ENCODE data around the gene AHDC1.

The AHDC1 gene

DNA sequence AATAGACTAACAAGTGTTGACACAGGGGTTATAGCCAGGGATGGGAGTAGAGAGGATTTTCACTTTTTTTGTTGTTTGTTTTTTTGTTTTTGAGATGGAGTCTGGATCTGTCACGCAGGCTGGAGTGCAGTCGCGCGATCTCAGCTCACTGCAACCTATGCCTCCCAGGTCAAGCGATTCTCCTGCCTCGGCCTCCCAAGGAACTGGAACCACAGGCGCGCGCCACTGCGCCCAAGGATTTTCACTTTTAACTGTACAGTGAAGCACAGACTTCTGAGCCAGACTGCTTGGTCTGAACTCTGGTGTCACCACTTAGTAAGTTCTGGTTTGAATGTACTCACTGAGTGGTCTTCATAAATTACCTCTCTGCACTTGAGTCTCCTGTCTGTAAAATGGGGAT is 73.8 kb downstream of the AHDC1 start:
- peaks cover 8% of the 10 kb centered on the region for H3K4me1 ChIP-seq (ENCODE audit: low read length)
- no peak overlapping the region for H2AFZ ChIP-seq (ENCODE audit: low read length)
- no peak overlapping the region for H3K4me3 ChIP-seq (ENCODE audit: low read length)
- H3K79me2 ChIP-seq (ENCODE audit: low read length), result no peaks in the 10 kb centered on the region
- no peaks in the 10 kb centered on the region; the same call in 1 of the 2 replicates for H3K27me3 ChIP-seq (replicated peaks; ENCODE audit: insufficient read depth, low read length)
- no peak overlapping the region for H3K27ac ChIP-seq (ENCODE audit: low read length)
- no peak overlapping the region for H3K9ac ChIP-seq (ENCODE audit: low read length)
- H3K36me3 ChIP-seq (replicated peaks; ENCODE audit: insufficient read depth, low read length), result no peaks in the 10 kb centered on the region
- no peak overlapping the region for H3K4me2 ChIP-seq (ENCODE audit: low read depth, low read length)
- TF ChIP-seq EZH2phosphoT487 (IDR thresholded peaks at IDR 0.05; ENCODE audit: low read length) (no peak), EZH2 (optimal IDR thresholded peaks at IDR 0.05; ENCODE audit: low read depth, low read length) (no peak)
- TF ChIP-seq, protein P1, sequence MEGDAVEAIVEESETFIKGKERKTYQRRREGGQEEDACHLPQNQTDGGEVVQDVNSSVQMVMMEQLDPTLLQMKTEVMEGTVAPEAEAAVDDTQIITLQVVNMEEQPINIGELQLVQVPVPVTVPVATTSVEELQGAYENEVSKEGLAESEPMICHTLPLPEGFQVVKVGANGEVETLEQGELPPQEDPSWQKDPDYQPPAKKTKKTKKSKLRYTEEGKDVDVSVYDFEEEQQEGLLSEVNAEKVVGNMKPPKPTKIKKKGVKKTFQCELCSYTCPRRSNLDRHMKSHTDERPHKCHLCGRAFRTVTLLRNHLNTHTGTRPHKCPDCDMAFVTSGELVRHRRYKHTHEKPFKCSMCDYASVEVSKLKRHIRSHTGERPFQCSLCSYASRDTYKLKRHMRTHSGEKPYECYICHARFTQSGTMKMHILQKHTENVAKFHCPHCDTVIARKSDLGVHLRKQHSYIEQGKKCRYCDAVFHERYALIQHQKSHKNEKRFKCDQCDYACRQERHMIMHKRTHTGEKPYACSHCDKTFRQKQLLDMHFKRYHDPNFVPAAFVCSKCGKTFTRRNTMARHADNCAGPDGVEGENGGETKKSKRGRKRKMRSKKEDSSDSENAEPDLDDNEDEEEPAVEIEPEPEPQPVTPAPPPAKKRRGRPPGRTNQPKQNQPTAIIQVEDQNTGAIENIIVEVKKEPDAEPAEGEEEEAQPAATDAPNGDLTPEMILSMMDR (IDR thresholded peaks at IDR 0.05; ENCODE audit: low read length), result no peak
- no peaks in the 10 kb centered on the region for H3F3A ChIP-seq (ENCODE audit: insufficient read depth, low read length)
- no peaks in the 10 kb centered on the region for H3K9me3 ChIP-seq (replicated peaks; ENCODE audit: insufficient read depth, low read length)
- no peaks in the 10 kb centered on the region for H4K20me1 ChIP-seq (ENCODE audit: insufficient read depth, low read length)
- no peaks in the 10 kb centered on the region for H3K9me2 ChIP-seq (replicated peaks; ENCODE audit: insufficient read depth, low read length)
- DNase-seq, result no peak

DNA sequence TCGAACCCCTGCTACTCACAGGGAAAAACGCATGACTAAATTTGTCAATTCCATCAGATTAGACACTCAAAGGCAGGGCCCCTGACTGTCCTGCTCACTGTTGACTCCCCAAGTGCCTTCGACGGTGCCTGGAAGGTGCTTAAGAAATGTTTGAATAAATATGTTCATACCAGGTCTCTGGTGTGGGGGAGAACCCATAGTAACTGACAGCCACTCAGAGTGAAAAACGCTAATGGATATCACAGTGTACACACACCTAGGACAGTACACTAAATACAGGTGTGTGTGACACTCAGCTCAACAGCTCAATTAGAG is 74.3 kb downstream of the AHDC1 start:
- Histone ChIP-seq H3K4me2 (ENCODE audit: low read depth, low read length) (no peak overlapping the region), H3K9me3 (replicated peaks; ENCODE audit: insufficient read depth, low read length) (no peaks in the 10 kb centered on the region), H3K4me1 (ENCODE audit: low read length) (peaks cover 8% of the 10 kb centered on the region), H3K4me3 (ENCODE audit: low read length) (no peak overlapping the region), H3K27me3 (replicated peaks; ENCODE audit: insufficient read depth, low read length) (no peaks in the 10 kb centered on the region; the same call in 1 of the 2 replicates), H3F3A (ENCODE audit: insufficient read depth, low read length) (no peaks in the 10 kb centered on the region), H2AFZ (ENCODE audit: low read length) (no peak overlapping the region), H3K79me2 (ENCODE audit: low read length) (no peaks in the 10 kb centered on the region), H3K36me3 (replicated peaks; ENCODE audit: insufficient read depth, low read length) (no peaks in the 10 kb centered on the region), H3K9ac (ENCODE audit: low read length) (no peak overlapping the region), H4K20me1 (ENCODE audit: insufficient read depth, low read length) (no peaks in the 10 kb centered on the region), H3K9me2 (replicated peaks; ENCODE audit: insufficient read depth, low read length) (no peaks in the 10 kb centered on the region), H3K27ac (ENCODE audit: low read length) (no peak overlapping the region)
- TF ChIP-seq EZH2 (optimal IDR thresholded peaks at IDR 0.05; ENCODE audit: low read depth, low read length) (no peak), EZH2phosphoT487 (IDR thresholded peaks at IDR 0.05; ENCODE audit: low read length) (no peak)
- TF ChIP-seq, protein P1 (IDR thresholded peaks at IDR 0.05; ENCODE audit: low read length), result no peak
- no peak for DNase-seq

DNA sequence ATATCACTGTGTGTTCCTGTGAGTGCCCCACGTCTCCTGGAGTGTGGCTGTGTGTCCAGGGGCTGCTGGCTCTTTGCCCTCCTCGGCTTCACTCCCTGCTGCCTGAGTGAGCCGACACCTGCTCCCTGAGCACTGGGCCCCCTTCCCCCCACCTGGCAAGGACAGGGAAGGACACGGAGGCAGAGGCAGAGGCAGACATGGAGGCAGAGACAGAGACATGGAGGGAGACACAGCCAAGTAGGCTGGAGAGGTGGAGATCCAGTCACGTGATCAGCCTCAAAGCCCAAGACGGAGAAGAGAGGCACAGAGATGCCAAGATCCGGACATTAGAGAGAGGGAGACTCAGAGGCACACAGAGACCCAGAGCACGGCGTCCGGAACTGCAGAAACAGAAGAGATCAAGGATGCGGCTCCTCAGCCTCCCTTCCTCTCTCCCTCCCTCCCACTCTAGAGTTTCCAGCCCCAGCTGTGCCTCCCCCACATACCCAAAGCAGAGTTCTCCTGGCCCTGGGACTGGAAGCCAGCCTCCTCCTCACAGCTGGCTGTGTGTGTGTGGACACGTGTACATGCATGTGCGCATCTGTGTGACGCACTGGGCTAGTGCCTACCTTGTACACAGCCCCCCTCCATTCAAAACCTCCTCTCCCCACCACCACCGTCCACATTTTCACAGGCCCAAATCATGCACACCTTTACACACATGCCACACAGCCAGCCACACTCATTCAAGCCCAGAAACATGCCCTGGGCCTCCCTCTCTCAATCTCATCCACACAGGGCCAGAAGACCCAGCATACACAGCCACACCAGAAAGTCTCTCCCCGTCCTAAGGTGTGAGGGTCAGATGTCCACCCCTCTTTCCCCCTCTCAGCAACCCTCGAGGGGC is 74.9 kb downstream of the AHDC1 start:
- no peak overlapping the region for H3K27ac ChIP-seq (ENCODE audit: low read length)
- H3K36me3 ChIP-seq (replicated peaks; ENCODE audit: insufficient read depth, low read length), result no peaks in the 10 kb centered on the region
- no peak overlapping the region for H3K9ac ChIP-seq (ENCODE audit: low read length)
- no peaks in the 10 kb centered on the region for H3K79me2 ChIP-seq (ENCODE audit: low read length)
- peaks cover 8% of the 10 kb centered on the region for H3K4me1 ChIP-seq (ENCODE audit: low read length)
- H3K4me3 ChIP-seq (ENCODE audit: low read length), result no peak overlapping the region
- no peaks in the 10 kb centered on the region for H3K9me2 ChIP-seq (replicated peaks; ENCODE audit: insufficient read depth, low read length)
- H3F3A ChIP-seq (ENCODE audit: insufficient read depth, low read length), result no peaks in the 10 kb centered on the region
- no peak overlapping the region for H2AFZ ChIP-seq (ENCODE audit: low read length)
- H3K4me2 ChIP-seq (ENCODE audit: low read depth, low read length), result no peak overlapping the region
- DNase-seq, result no peak
- H3K27me3 ChIP-seq (replicated peaks; ENCODE audit: insufficient read depth, low read length), result no peaks in the 10 kb centered on the region; the same call in 1 of the 2 replicates
- no peaks in the 10 kb centered on the region for H3K9me3 ChIP-seq (replicated peaks; ENCODE audit: insufficient read depth, low read length)
- TF ChIP-seq, protein P1 (IDR thresholded peaks at IDR 0.05; ENCODE audit: low read length), result no peak
- TF ChIP-seq EZH2 (optimal IDR thresholded peaks at IDR 0.05; ENCODE audit: low read depth, low read length) (no peak), EZH2phosphoT487 (IDR thresholded peaks at IDR 0.05; ENCODE audit: low read length) (no peak)
- H4K20me1 ChIP-seq (ENCODE audit: insufficient read depth, low read length), result no peaks in the 10 kb centered on the region

Measured in MM.1S (cell line).